PFSK-1 (cell line): ENCODE measurements around the gene SLIT3.

Experiments
- FOXP2 ChIP-seq: optimal IDR thresholded peaks from 2 replicates; pipeline ENCODE3; 2011; ENCODE audit warnings: borderline replicate concordance, control low read depth, inconsistent platforms; ENCODE audit not compliant: insufficient read depth; ENCODE audit errors: extremely low read length, extremely low read depth
- POLR2AphosphoS5 ChIP-seq: IDR thresholded peaks from 2 replicates; pipeline ENCODE4 v1.6.1; 2012; ENCODE audit warnings: low read depth, mild to moderate bottlenecking, control low read depth, low read length, moderate library complexity
- SIN3A ChIP-seq: IDR thresholded peaks from 2 replicates; pipeline ENCODE4 v1.6.1; 2012; ENCODE audit warnings: mild to moderate bottlenecking, low read length, moderate library complexity, borderline replicate concordance; ENCODE audit not compliant: insufficient read depth
- TAF1 ChIP-seq: IDR thresholded peaks from 2 replicates; pipeline ENCODE4 v1.6.1; 2012; ENCODE audit warnings: low read length, control low read depth, borderline replicate concordance; ENCODE audit not compliant: insufficient read depth
- TF ChIP-seq, protein P1 (sequence below), 2 experiments: IDR thresholded peaks; 2 replicates each; pipeline versions ENCODE4 v1.6.1 to v1.8.0; 2011 to 2012; ENCODE audit warnings: low read depth in 2 of 2, low read length in 2 of 2, control low read depth in 1 of 2, inconsistent platforms in 1 of 2, mild to moderate bottlenecking in 1 of 2, moderate library complexity in 1 of 2; ENCODE audit not compliant: insufficient read depth in 1 of 2

The SLIT3 gene

DNA sequence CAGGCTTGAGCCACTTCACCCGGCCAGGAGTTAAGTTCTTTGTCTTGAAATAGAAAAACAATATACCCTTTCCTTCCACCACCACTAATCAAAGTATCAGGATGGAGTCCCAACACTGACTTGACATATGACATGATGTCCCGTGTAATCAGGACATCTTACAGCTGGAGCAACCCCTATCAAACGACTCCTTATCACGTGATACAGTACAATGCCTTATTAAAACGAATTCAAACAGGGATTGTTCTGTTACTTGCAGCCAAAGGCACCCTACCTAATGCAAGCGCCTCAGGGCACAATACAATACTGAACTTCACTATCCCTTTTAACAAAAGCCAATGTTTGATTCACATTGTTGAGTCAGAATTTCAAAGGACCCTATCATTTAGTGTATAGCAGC lies 261.3 kb downstream of the SLIT3 start:
- TF ChIP-seq FOXP2 (no peak), POLR2AphosphoS5 (no peak)
- TF ChIP-seq, protein P1, sequence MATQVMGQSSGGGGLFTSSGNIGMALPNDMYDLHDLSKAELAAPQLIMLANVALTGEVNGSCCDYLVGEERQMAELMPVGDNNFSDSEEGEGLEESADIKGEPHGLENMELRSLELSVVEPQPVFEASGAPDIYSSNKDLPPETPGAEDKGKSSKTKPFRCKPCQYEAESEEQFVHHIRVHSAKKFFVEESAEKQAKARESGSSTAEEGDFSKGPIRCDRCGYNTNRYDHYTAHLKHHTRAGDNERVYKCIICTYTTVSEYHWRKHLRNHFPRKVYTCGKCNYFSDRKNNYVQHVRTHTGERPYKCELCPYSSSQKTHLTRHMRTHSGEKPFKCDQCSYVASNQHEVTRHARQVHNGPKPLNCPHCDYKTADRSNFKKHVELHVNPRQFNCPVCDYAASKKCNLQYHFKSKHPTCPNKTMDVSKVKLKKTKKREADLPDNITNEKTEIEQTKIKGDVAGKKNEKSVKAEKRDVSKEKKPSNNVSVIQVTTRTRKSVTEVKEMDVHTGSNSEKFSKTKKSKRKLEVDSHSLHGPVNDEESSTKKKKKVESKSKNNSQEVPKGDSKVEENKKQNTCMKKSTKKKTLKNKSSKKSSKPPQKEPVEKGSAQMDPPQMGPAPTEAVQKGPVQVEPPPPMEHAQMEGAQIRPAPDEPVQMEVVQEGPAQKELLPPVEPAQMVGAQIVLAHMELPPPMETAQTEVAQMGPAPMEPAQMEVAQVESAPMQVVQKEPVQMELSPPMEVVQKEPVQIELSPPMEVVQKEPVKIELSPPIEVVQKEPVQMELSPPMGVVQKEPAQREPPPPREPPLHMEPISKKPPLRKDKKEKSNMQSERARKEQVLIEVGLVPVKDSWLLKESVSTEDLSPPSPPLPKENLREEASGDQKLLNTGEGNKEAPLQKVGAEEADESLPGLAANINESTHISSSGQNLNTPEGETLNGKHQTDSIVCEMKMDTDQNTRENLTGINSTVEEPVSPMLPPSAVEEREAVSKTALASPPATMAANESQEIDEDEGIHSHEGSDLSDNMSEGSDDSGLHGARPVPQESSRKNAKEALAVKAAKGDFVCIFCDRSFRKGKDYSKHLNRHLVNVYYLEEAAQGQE (IDR thresholded peaks at IDR 0.05; ENCODE audit: insufficient read depth in 1 of 2, low read depth in 2 of 2, low read length in 2 of 2): no peak

DNA sequence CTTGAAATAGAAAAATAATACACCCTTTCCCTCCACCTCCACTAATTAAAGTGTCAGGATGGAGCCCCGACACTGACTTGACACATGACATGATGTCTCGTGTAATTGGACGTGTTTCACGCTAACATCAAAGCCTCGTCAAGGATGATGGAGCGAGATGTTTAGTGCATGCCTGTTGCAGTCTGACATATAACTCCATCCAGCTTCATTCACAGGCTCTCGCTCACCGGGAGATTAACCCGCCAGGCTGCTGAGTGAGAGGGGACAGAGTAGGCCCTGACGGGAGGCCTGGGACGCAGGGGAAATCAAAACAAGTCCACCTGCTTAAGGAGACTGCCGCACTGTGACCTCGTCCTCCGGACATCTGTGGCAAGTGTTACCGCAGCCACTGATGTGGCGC lies 263.5 kb downstream of the SLIT3 start:
- TF ChIP-seq FOXP2 (no peak), POLR2AphosphoS5 (no peak), TAF1 (no peak), SIN3A (no peak)
- TF ChIP-seq, protein P1 (IDR thresholded peaks at IDR 0.05; ENCODE audit: insufficient read depth in 1 of 2, low read depth in 2 of 2, low read length in 2 of 2): no peak

DNA sequence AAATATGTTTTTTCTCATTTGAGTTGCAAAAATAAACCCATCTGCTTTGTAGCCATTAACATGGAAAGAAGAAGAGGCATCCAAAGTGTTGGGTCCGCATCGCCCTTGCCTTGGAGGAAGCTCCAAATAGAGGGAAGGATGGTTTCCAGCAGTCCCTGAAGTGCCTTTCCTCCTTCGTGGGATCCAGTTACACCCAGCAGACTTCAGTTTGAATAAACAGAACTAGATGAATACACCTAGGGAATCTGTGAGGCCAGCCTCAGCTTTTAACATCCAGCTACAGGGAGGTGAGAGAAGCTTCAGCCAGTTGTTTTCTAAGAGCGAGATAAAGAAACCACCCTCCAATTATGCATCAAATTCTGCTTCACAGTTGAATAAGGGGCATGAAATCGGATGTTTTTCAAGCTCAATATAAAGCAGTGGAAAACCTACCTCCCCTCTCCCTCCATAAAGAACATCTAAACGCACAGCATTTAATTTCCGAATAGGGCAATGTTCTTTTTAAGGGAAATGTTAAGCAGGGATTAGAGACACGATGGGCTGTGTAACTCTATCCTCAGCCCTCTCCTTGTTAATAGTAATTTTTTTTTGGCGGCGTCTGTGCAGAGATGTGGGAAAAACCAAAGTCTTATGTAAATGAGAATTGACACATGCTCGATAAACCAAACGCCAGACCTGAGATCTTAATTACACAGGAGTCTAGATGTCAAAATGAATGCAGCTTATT lies 264.7 kb downstream of the SLIT3 start:
- TF ChIP-seq TAF1 (no peak), FOXP2 (no peak)

DNA sequence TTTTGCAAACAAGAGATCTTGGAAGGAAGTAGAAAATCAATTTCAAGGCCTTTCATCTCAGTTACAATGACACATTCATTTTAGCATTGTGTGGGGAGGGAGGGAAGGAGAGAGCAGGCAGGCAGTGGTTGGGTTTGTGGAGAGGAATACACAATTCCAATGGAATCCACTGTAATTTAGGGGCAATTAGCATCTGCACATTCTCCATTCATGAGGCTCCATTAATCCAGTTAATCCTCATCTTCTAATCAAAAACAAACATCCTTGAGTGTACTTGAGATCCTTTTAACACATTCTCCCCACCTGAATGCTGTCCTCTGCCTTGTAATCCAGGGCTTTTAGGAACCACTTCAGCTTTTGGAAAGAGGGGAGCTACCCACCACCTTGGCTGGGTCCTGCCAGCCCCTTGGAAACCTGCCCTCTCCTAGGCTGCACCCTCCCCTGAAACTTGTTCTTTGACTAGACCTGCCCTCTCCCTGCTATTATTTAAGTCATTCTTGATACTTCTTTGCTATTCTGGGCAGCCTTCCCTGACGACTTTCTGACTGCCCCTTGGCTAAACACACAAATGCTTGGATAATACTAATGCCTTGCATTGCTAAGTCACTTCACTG lies 271.2 kb downstream of the SLIT3 start:
- TF ChIP-seq, protein P1 (IDR thresholded peaks at IDR 0.05; ENCODE audit: insufficient read depth in 1 of 2, low read depth in 2 of 2, low read length in 2 of 2): no peak
- no peak for TF ChIP-seq POLR2AphosphoS5
- no peak for TF ChIP-seq TAF1
- no peak for TF ChIP-seq FOXP2
- TF ChIP-seq SIN3A: no peak

DNA sequence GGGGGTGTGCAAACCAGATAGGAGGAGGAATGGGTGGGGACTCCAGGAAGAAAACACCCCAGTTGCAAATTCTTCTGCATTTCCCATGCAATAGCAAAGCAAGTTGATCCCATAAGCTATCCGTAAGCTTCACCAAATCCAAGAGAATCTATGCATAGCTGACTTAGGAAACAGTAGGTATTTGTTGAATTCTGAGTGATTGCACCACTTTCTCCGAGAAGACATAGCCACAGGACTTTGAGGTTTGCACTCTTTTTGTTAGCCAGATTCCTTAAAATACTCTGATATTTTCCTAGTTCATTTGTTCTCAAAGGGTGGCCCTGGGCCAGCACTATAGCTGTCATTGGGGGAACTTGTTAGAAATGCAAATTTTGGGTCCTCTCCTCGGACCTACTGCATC lies 271.9 kb downstream of the SLIT3 start:
- no peak for TF ChIP-seq FOXP2
- no peak for TF ChIP-seq TAF1
- no peak for TF ChIP-seq SIN3A
- TF ChIP-seq, protein P1 (IDR thresholded peaks at IDR 0.05; ENCODE audit: insufficient read depth in 1 of 2, low read depth in 2 of 2, low read length in 2 of 2): no peak
- TF ChIP-seq POLR2AphosphoS5: no peak
